Mesenchymal stem cell (in vitro differentiated cells and primary cell): ENCODE data around the gene PPP1R3G.

Experiments used
- DNase-seq: peaks from one replicate; pipeline ENCODE4 v3.0.0-alpha.2; 2013
- H2AFZ ChIP-seq: one replicate; pipeline ENCODE4 v1.6.1; 2013; ENCODE audit warnings: low read depth, mild to moderate bottlenecking, control low read depth, inconsistent platforms, low read length, moderate library complexity
- H2AK5ac ChIP-seq: 2 replicates; pipeline ENCODE4 v1.6.1; 2013; ENCODE audit warnings: low read length, moderate library complexity, mild to moderate bottlenecking, inconsistent platforms; ENCODE audit not compliant: severe bottlenecking
- H2BK120ac ChIP-seq: one replicate; pipeline ENCODE4 v1.6.1; 2013; ENCODE audit warnings: low read depth, mild to moderate bottlenecking, inconsistent platforms, low read length, moderate library complexity
- H2BK12ac ChIP-seq, 2 experiments: one replicate each; pipeline ENCODE4 v1.6.1; 2013; ENCODE audit warnings: inconsistent platforms in 2 of 2, low read length in 2 of 2, mild to moderate bottlenecking in 2 of 2, moderate library complexity in 2 of 2, control low read depth in 1 of 2
- H2BK15ac ChIP-seq: one replicate; pipeline ENCODE4 v1.6.1; 2013; ENCODE audit warnings: mild to moderate bottlenecking, low read depth, inconsistent platforms; ENCODE audit not compliant: poor library complexity, severe bottlenecking
- H2BK5ac ChIP-seq: 2 replicates; pipeline ENCODE4 v1.6.1; 2013; ENCODE audit warnings: low read depth, mild to moderate bottlenecking, low read length, control low read depth, inconsistent platforms; ENCODE audit not compliant: poor library complexity, severe bottlenecking
- H3K14ac ChIP-seq, 2 experiments: one replicate each; pipeline ENCODE4 v1.6.1; 2013; ENCODE audit warnings: inconsistent platforms in 2 of 2, low read length in 2 of 2, control low read depth in 1 of 2, mild to moderate bottlenecking in 1 of 2, moderate library complexity in 1 of 2
- H3K18ac ChIP-seq, 2 experiments: one replicate each; pipeline ENCODE4 v1.6.1; 2013; ENCODE audit warnings: inconsistent platforms in 2 of 2, low read length in 2 of 2, control low read depth in 1 of 2, low read depth in 1 of 2, mild to moderate bottlenecking in 1 of 2
- H3K23ac ChIP-seq, 2 experiments: one replicate each; pipeline ENCODE4 v1.6.1; 2013; ENCODE audit warnings: inconsistent platforms in 2 of 2, low read length in 2 of 2, mild to moderate bottlenecking in 2 of 2, moderate library complexity in 2 of 2, control low read depth in 1 of 2
- H3K27ac ChIP-seq: 2 replicates; pipeline ENCODE4 v1.5.1; 2013; ENCODE audit warnings: mild to moderate bottlenecking, moderate library complexity, low read length, control low read depth, inconsistent platforms; ENCODE audit not compliant: poor library complexity, severe bottlenecking
- H3K27me3 ChIP-seq, 2 experiments: 2 replicates each; pipeline versions ENCODE4 v1.6.1 to v1.7.0; 2013; ENCODE audit warnings: low read length in 2 of 2, mild to moderate bottlenecking in 2 of 2, moderate library complexity in 2 of 2, control low read depth in 1 of 2, inconsistent platforms in 1 of 2; ENCODE audit not compliant: control insufficient read depth in 1 of 2, insufficient read depth in 1 of 2
- H3K36me3 ChIP-seq, 2 experiments: 2 replicates each; pipeline versions ENCODE4 v1.6.1 to v1.7.0; 2013; ENCODE audit warnings: low read length in 2 of 2, control low read depth in 1 of 2, inconsistent platforms in 1 of 2, low read depth in 1 of 2, mild to moderate bottlenecking in 1 of 2; ENCODE audit not compliant: insufficient read depth in 2 of 2, control insufficient read depth in 1 of 2
- H3K4ac ChIP-seq, 2 experiments: one replicate each; pipeline ENCODE4 v1.6.1; 2013; ENCODE audit warnings: inconsistent platforms in 2 of 2, low read length in 2 of 2, mild to moderate bottlenecking in 2 of 2, moderate library complexity in 2 of 2, control low read depth in 1 of 2, low read depth in 1 of 2
- H3K4me1 ChIP-seq: 2 replicates; pipeline ENCODE4 v1.6.1; 2013; ENCODE audit warnings: low read depth, low read length, control low read depth; ENCODE audit not compliant: control insufficient read depth, insufficient read depth
- H3K4me2 ChIP-seq: 2 replicates; pipeline ENCODE4 v1.6.1; 2013; ENCODE audit warnings: low read length, mild to moderate bottlenecking, inconsistent platforms; ENCODE audit not compliant: poor library complexity, severe bottlenecking
- H3K4me3 ChIP-seq, 2 experiments: 2 replicates each; pipeline versions ENCODE4 v1.5.1 to v1.7.0; 2013; ENCODE audit warnings: low read length in 2 of 2, mild to moderate bottlenecking in 2 of 2, control low read depth in 1 of 2, low read depth in 1 of 2; ENCODE audit not compliant: insufficient read depth in 1 of 2
- H3K79me1 ChIP-seq: replicated peaks from 2 replicates; pipeline ENCODE4 v1.6.1; 2013; ENCODE audit warnings: mild to moderate bottlenecking, control low read depth, low read length, inconsistent platforms; ENCODE audit not compliant: poor library complexity, severe bottlenecking
- H3K9ac ChIP-seq: 2 replicates; pipeline ENCODE4 v1.7.0; 2013; ENCODE audit warnings: mild to moderate bottlenecking, low read length, moderate library complexity
- H3K9me3 ChIP-seq: 2 replicates; pipeline ENCODE4 v1.7.0; 2013; ENCODE audit warnings: mild to moderate bottlenecking, low read length; ENCODE audit not compliant: control insufficient read depth
- H4K8ac ChIP-seq: one replicate; pipeline ENCODE4 v1.6.1; 2013; ENCODE audit warnings: inconsistent platforms, mild to moderate bottlenecking, low read length, moderate library complexity
- H4K91ac ChIP-seq: one replicate; pipeline ENCODE4 v1.6.1; 2013; ENCODE audit warnings: mild to moderate bottlenecking, low read length, inconsistent platforms
- WGBS: methylation state at CpG from one replicate; pipeline ENCODE4 v1.1.7; 2013; ENCODE audit warnings: mixed read lengths; 5-methylcytosine and 5-hydroxymethylcytosine counted together

The PPP1R3G gene

DNA sequence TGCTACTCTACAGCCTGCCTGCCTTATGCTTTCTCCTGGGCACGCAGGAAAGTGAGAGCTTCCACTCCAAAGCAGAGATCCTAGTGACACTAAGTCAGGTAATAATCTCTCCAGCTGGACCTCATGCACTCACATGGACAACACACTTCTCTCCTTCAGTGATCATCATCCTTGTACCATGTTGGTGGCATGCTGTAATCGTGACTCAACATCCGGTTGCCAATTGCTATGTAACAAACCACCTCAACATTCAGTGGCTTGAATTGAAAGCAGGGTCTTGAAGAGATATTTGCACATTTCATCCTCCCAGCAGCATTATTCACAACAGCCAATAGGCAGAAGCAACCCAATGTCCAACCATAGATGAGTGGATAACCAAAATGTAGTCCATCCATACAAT, 40.3 kb upstream of the PPP1R3G start:
- H3K4ac ChIP-seq, result no peak overlapping the region
- no peaks in the 10 kb centered on the region for H3K27me3 ChIP-seq
- H2BK12ac ChIP-seq, result no peak overlapping the region
- no peak overlapping the region for H2BK5ac ChIP-seq
- no peak for DNase-seq
- H3K36me3 ChIP-seq, result peaks cover 0 to 9% of the 10 kb centered on the region in 2 experiments
- no peak overlapping the region for H3K18ac ChIP-seq
- no peak overlapping the region for H4K91ac ChIP-seq
- no peak overlapping the region for H4K8ac ChIP-seq
- no peak overlapping the region for H3K27ac ChIP-seq
- no peaks in the 10 kb centered on the region for H3K79me1 ChIP-seq
- H3K4me3 ChIP-seq, result no peak overlapping the region
- H2AFZ ChIP-seq, result no peak overlapping the region
- no peak overlapping the region for H3K14ac ChIP-seq
- WGBS, result 94% methylated on average over 3 of the region's 3 CpGs
- no peak overlapping the region for H2BK15ac ChIP-seq
- H3K23ac ChIP-seq, result no peak overlapping the region
- no peak overlapping the region for H3K9ac ChIP-seq
- H3K4me1 ChIP-seq, result no peaks in the 10 kb centered on the region
- no peak overlapping the region for H3K4me2 ChIP-seq
- no peak overlapping the region for H2AK5ac ChIP-seq
- H2BK120ac ChIP-seq, result no peak overlapping the region
- peaks cover 8% of the 10 kb centered on the region for H3K9me3 ChIP-seq

DNA sequence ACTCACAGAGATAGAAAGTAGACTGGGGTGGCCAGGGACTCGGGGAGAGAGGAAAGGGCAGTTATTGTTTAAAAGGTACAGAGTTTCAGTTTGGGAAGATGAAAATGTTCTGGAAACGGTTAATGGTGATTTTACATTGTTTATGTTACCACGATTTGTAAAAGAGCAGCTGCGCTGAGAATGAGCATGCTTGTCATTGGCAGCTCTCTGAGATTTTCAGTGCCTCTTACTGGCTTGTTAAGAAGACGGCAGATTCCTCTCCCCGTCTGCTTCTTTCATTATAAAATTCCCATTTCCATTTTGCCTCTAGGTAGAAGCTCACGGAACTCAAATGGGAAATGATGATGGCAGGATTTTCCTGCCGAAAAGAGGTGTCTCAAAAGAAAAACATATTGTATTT, 39.7 kb upstream of the PPP1R3G start:
- no peak overlapping the region for H2BK15ac ChIP-seq
- H3K9ac ChIP-seq, result no peak overlapping the region
- no peak overlapping the region for H2BK5ac ChIP-seq
- no peak overlapping the region for H3K4me2 ChIP-seq
- H3K27me3 ChIP-seq, result no peaks in the 10 kb centered on the region
- no peak overlapping the region for H4K91ac ChIP-seq
- H3K9me3 ChIP-seq, result peaks cover 8% of the 10 kb centered on the region
- no peak overlapping the region for H3K23ac ChIP-seq
- H3K4ac ChIP-seq, result no peak overlapping the region
- no peak overlapping the region for H3K27ac ChIP-seq
- no peak overlapping the region for H4K8ac ChIP-seq
- H2AFZ ChIP-seq, result no peak overlapping the region
- no peak for DNase-seq
- no peak overlapping the region for H3K4me3 ChIP-seq
- H2AK5ac ChIP-seq, result no peak overlapping the region
- no peak overlapping the region for H2BK120ac ChIP-seq
- WGBS, result 69% methylated on average over 7 of the region's 8 CpGs
- H3K36me3 ChIP-seq, result peaks cover 0 to 9% of the 10 kb centered on the region in 2 experiments
- H2BK12ac ChIP-seq, result no peak overlapping the region
- H3K18ac ChIP-seq, result no peak overlapping the region
- H3K14ac ChIP-seq, result no peak overlapping the region
- H3K79me1 ChIP-seq, result no peaks in the 10 kb centered on the region
- no peaks in the 10 kb centered on the region for H3K4me1 ChIP-seq

DNA sequence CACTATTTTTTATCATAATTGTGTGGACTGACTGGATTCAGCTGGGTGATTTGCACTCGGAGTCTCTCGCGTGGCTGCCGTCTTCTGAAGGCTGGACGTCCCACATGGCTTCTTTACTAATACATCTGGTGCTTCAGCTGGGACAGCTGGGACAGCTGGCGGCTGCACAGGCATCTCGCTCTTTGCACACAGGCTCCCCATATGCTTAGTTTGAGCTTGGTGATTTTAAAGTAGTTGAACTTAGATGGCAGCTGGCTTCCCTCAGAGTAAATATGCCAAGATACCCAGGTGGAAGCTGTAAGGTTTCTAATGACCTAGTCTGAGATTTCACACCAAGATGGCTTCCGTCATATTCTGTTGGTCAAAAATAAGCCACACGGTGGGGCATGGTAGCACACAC, 38.7 kb upstream of the PPP1R3G start:
- no peak for DNase-seq
- Histone ChIP-seq H3K18ac (no peak overlapping the region), H3K14ac (no peak overlapping the region), H3K9me3 (peaks cover 18% of the 10 kb centered on the region), H3K36me3 (peaks cover 0 to 9% of the 10 kb centered on the region in 2 experiments), H3K4me2 (no peak overlapping the region), H2BK120ac (no peak overlapping the region), H2BK12ac (no peak overlapping the region), H2BK15ac (no peak overlapping the region), H3K4me3 (no peak overlapping the region), H3K4ac (no peak overlapping the region), H4K8ac (no peak overlapping the region), H3K23ac (no peak overlapping the region), H2AFZ (no peak overlapping the region), H3K27me3 (no peaks in the 10 kb centered on the region), H3K9ac (no peak overlapping the region), H2AK5ac (no peak overlapping the region), H3K79me1 (no peaks in the 10 kb centered on the region), H3K27ac (no peak overlapping the region), H4K91ac (no peak overlapping the region), H2BK5ac (no peak overlapping the region), H3K4me1 (no peaks in the 10 kb centered on the region)
- WGBS, result 98% methylated on average over 9 of the region's 9 CpGs

DNA sequence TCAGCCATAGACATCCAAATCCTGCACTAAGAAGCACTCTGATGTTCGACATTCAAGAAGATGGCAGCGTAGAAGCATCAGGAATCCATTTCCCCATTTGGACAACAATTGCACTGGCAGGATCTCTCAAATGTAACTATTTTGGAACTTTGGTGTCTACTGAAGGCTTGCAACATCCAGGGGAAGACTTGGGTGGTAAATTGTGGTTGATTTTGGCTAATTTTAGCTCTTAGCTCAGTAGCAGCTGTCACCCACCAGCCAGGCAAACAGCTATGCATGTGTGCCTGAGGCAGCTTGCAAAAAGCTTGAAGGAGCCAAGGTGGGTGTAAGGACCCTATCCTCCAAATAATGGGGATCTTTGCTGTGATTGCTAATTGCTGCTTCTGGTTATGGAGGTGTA, 35.1 kb upstream of the PPP1R3G start:
- no peak overlapping the region for H3K23ac ChIP-seq

More for the DNA sequence above, 35.1 kb upstream of the PPP1R3G start:
- 96% methylated on average over 2 of the region's 2 CpGs for WGBS
- no peak overlapping the region for H2BK5ac ChIP-seq
- no peak overlapping the region for H4K8ac ChIP-seq
- H3K9ac ChIP-seq, result no peak overlapping the region
- H3K27ac ChIP-seq, result no peak overlapping the region
- H3K4me2 ChIP-seq, result no peak overlapping the region
- no peak overlapping the region for H3K4me3 ChIP-seq
- no peak overlapping the region for H2BK120ac ChIP-seq
- H2BK12ac ChIP-seq, result no peak overlapping the region
- no peak overlapping the region for H2BK15ac ChIP-seq
- H3K36me3 ChIP-seq, result peaks cover 0 to 1% of the 10 kb centered on the region in 2 experiments
- peak overlapping the region in 1 of 2 experiments; percentile 39 for H3K14ac ChIP-seq
- no peak overlapping the region for H3K4ac ChIP-seq
- H2AFZ ChIP-seq, result no peak overlapping the region
- peaks cover 27% of the 10 kb centered on the region for H3K9me3 ChIP-seq
- H2AK5ac ChIP-seq, result no peak overlapping the region
- no peaks in the 10 kb centered on the region for H3K4me1 ChIP-seq
- H3K27me3 ChIP-seq, result no peaks in the 10 kb centered on the region
- no peak overlapping the region for H4K91ac ChIP-seq
- no peak overlapping the region for H3K18ac ChIP-seq
- H3K79me1 ChIP-seq, result no peaks in the 10 kb centered on the region
- DNase-seq, result no peak
